AG04450 (cell line): ENCODE measurements around the gene SLC30A2. TPM values are rescaled to one million over a fixed set of nuclear protein-coding genes. Genes with fewer than 3 reads are reported as not detected.

Experiments
- CTCF ChIA-PET: fragments of 300-600, 350-600 bp; formaldehyde crosslinking; extraction: SDS; loops from one replicate; lab custom pipeline; 2022; ENCODE audit warnings: antibody characterized with exemption, inconsistent platforms; lab: Charles Lee
- POLR2A ChIA-PET: fragments of 350-600 bp; formaldehyde crosslinking; extraction: SDS; loops from one replicate; lab custom pipeline; 2021; ENCODE audit warnings: antibody characterized with exemption, inconsistent platforms; lab: Yijun Ruan, JAX
- DNase-seq: peaks from one replicate; pipeline ENCODE4 v3.0.0-alpha.2; 2011; ENCODE audit warnings: low read depth, low spot score
- H3K27ac ChIP-seq: one replicate; pipeline ENCODE4 v1.5.1; 2012; ENCODE audit warnings: low read depth, low read length, control low read depth
- H3K27me3 ChIP-seq: one replicate; pipeline ENCODE4 v1.6.0; 2012; ENCODE audit warnings: low read length; ENCODE audit not compliant: control insufficient read depth, insufficient read depth
- H3K4me3 ChIP-seq: 2 replicates; pipeline ENCODE4 v1.5.1; 2011; ENCODE audit warnings: mild to moderate bottlenecking, low read depth, low read length, control low read depth
- H3K9me3 ChIP-seq: 2 replicates; pipeline ENCODE4 v1.5.1; 2012; ENCODE audit warnings: low read length; ENCODE audit not compliant: control insufficient read depth, insufficient read depth
- polyA plus RNA-seq: library from polyadenylated mRNA; depleted of rRNA; stranded (reverse); fragments of >200 nt; gene quantifications from 2 replicates; pipeline ENCODE4 v1.2.3, GENCODE V29; 2011
- TF ChIP-seq, protein P1 (sequence below): IDR thresholded peaks from 2 replicates; pipeline ENCODE4 v1.5.1; 2011; ENCODE audit warnings: low read depth, low read length, control low read depth, inconsistent platforms

SLC30A2 gene
- polyA plus RNA-seq, 1 experiment = not detected

DNA sequence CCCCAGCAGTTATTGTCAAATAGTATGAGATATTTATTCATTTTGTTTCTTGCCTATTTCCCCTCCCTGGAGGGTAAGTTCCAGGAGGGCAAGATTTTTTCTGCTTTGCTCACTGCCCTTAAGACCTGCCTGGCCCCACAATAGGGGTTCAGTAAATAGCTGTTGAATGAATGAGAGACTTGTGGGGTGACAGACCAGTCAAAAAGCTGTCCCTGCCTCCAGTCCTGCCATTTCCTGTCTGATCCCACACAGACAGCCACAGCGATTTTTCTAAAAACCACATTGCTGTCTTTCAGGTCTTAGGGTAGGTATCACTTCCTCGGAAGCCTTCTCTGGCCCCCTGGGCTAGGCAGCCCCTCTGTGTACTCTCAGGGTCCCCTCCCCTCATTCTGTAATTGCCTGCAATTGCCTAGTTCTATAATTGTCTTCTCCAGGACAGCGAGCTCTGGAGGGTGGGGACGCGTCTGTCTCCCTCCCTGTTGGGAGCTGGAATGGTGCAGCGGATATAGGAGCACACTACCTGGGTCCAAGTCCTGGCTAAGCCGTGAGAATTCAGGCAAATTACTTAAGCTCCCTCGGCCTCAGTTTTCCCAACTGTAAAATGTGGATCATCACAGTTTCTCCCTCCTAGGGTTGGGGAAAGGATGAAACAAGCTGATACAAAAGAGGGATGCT, 26.1 kb downstream of the SLC30A2 start:
- TF ChIP-seq, protein P1, sequence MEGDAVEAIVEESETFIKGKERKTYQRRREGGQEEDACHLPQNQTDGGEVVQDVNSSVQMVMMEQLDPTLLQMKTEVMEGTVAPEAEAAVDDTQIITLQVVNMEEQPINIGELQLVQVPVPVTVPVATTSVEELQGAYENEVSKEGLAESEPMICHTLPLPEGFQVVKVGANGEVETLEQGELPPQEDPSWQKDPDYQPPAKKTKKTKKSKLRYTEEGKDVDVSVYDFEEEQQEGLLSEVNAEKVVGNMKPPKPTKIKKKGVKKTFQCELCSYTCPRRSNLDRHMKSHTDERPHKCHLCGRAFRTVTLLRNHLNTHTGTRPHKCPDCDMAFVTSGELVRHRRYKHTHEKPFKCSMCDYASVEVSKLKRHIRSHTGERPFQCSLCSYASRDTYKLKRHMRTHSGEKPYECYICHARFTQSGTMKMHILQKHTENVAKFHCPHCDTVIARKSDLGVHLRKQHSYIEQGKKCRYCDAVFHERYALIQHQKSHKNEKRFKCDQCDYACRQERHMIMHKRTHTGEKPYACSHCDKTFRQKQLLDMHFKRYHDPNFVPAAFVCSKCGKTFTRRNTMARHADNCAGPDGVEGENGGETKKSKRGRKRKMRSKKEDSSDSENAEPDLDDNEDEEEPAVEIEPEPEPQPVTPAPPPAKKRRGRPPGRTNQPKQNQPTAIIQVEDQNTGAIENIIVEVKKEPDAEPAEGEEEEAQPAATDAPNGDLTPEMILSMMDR = no peak
- Histone ChIP-seq H3K27ac (peak overlapping the region; percentile 22), H3K4me3 (no peak overlapping the region), H3K27me3 (no peaks in the 10 kb centered on the region), H3K9me3 (no peaks in the 10 kb centered on the region; the same call in 1 of the 2 replicates)
- POLR2A ChIA-PET = interaction anchor here (1.0 kb wide), 1 partner anchor 115 kb away, joined by 3 read pairs; no protein-coding TSS in a partner anchor
- CTCF ChIA-PET = interaction anchor here (0.8 to 1.4 kb wide), 4 partner anchors 15 to 150 kb away, joined by 3 to 8 read pairs (median 4); partner anchors contain the start of gene ZNF593
- DNase-seq = no peak

- Histone ChIP-seq H3K9me3 (no peaks in the 10 kb centered on the region), H3K4me3 (no peak overlapping the region), H3K27me3 (no peaks in the 10 kb centered on the region), H3K27ac (no peak overlapping the region)
- ChIA-PET POLR2A (no interaction called here), CTCF (interaction anchor here (0.8 to 1.2 kb wide), 2 partner anchors 12 to 113 kb away, joined by 3 read pairs; no protein-coding TSS in a partner anchor)
- DNase-seq = peak; percentile 36
- TF ChIP-seq, protein P1 = no peak
Measured at GRCh38 chr1:26017606-26018005, 28.3 kb downstream of the SLC30A2 start.

DNA sequence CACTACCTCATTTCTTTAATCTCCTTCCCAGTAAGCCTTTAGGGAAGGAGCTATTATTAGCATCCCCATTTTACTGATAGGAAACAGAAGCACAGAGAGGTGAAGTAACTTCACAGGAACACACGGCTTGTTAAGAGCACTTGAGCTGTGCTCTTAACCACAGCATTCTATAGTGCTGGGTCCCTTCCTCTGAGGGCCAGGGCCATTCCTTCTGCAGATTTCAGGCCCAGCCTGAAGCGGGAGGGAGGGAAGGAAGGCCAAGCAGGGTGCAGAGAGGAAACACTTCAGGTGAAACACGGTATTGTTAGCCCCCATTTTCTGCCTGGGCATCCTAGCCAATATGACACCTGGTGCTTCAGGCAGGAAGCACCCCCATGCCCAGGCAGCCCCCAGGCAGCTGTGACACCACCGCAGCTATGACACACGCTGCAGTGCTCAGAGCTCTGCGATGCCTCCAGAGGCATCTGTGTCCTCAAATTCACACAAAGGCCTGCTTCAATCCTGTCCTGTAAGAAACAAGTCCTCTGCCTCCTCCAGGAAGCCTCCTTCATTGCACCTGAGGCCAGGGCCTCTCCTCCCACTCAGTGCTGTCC, 28.9 kb downstream of the SLC30A2 start:
- H3K27ac ChIP-seq = no peak overlapping the region
- no peak overlapping the region for H3K4me3 ChIP-seq
- no peaks in the 10 kb centered on the region for H3K9me3 ChIP-seq
- ChIA-PET POLR2A (interaction anchor here (1.0 kb wide), 1 partner anchor 18 kb away, joined by 3 read pairs; no protein-coding TSS in a partner anchor), CTCF (interaction anchor here (1.2 kb wide), 1 partner anchor 112 kb away, joined by 3 read pairs; no protein-coding TSS in a partner anchor)
- DNase-seq = no peak
- no peaks in the 10 kb centered on the region for H3K27me3 ChIP-seq
- TF ChIP-seq, protein P1 = no peak

- Histone ChIP-seq H3K4me3 (no peak overlapping the region), H3K27me3 (no peaks in the 10 kb centered on the region), H3K27ac (no peak overlapping the region), H3K9me3 (no peaks in the 10 kb centered on the region)
- DNase-seq = no peak
- TF ChIP-seq, protein P1 = no peak
- CTCF ChIA-PET = interaction anchor here (1.2 kb wide), 1 partner anchor 112 kb away, joined by 3 read pairs; no protein-coding TSS in a partner anchor
- POLR2A ChIA-PET = interaction anchor here (1.0 kb wide), 1 partner anchor 17 kb away, joined by 3 read pairs; no protein-coding TSS in a partner anchor
Measured at GRCh38 chr1:26016258-26016952, 29.5 kb downstream of the SLC30A2 start.
